DMS153 (cell line): Measurements from ENCODE around the gene TIMP2.

Experiments used
- DNase-seq: peaks from one replicate; lab custom pipeline; 2025; lab: John Stamatoyannopoulos, UW

TIMP2 gene

DNA sequence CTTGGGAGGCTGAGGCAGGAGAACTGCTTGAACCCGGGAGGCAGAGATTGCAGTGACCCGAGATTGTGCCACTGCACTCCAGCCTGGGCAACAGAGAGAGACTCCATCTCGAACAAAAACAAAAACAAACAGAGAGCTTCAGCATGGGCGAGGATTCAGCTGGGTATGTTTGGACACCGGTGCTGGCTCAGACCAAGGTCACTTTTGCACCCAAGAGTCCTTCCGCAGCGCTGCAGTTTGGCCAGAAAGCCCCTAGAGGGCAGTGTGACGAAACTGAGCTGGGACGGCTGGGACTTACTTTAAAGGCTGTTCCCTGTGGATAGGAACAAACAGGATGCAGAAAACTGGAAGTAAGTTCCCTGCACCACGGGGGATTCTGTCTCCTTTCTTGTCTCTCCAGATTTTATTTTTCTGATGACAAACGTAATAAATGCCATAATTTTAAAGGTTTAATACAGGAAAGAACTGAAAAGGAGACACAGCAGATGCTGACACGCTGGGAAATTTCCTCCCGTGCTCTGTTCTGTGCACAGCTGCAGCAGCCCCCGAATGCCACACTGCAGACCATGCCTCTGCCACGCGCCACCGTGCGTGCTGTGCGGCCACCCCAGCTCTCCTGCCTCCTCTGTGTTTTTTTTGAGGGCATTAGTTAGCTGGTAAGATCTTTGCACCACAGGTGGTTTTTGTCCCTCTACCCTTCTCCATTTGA lies 59.4 kb downstream of the TIMP2 start:
- peak; percentile 62 for DNase-seq

DNA sequence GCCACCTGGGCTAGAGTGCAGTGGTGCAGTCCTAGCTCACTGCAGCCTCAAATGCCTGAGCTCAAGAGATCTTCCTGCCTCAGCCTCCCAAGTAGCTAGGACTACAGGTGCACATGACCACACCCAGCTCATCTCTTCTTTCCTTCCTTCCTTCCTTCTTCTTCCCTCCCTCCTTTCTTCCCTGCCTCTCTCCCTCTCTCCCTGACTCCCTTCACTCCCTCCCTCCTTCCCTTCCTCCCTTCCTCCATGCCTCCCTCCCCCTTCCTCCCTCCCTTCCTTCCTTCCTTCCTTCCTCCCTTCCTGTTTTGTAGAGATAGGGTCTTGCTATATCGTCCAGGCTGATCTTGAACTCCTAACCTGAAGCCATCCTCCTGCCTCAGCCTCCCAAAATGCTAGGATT lies 61.1 kb downstream of the TIMP2 start:
- no peak for DNase-seq

DNA sequence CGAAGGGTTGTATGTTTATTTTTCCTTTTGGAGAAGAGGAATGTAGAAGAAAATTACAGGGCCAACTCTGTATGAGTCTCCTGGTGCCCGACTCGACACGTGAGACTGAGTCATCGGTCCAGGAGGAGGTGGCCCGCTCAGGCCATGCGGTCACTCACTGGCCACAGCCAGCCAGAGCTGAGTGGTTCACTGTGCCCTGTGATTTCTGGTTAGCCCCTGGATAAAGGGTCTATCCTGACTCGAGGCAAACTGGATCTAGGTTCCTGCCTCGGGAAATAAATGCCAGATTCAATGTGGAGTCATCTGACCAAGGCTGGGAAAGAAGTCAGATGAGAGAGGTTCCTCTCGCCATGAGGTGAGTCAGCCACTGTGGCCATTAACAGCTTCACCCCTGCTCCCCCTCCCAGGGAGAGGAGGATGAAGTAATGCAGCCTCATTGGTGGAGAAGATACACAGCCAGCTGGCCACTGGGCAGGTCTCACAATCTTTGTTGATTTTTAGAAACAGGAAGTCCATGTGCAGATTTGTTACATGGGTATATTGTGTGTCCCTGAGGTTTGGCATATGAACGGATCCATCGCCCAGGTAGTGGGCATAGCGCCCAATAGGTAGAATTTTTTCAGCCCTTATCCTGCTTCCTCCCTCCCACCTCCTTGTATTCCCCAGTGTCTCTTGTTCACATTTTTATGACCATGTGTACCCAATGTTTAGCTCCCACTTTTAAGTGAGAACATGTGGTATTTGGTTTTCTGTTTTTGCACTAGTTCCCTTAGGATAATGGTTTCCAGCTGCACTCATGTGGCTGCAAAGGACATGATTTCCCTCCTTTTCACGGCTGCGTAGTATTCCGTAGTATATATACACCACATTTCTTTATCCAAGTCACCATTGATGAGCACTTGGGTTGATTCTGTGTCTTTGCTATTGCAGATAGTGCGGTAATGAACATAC lies 62.8 kb downstream of the TIMP2 start:
- DNase-seq = peak; percentile 37

DNA sequence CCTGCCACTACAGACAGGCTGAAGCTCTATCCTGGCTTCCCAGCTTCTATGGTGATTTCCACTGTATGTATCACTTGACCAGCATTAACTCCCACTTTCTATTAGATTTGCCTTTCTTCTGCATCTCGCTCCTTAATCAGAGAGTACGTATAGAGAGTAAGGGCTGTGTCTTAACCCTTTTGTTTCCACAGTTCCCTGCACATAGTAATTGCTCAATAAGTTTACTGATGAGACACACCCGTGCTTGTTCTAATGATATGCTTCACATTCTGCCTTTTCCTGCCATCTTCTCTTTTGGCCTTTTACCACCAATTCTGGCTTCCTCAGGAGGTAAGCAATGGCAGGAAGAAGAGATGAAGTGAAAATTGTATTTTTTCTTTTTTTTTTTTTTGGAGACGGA lies 64.0 kb downstream of the TIMP2 start:
- no peak for DNase-seq

DNA sequence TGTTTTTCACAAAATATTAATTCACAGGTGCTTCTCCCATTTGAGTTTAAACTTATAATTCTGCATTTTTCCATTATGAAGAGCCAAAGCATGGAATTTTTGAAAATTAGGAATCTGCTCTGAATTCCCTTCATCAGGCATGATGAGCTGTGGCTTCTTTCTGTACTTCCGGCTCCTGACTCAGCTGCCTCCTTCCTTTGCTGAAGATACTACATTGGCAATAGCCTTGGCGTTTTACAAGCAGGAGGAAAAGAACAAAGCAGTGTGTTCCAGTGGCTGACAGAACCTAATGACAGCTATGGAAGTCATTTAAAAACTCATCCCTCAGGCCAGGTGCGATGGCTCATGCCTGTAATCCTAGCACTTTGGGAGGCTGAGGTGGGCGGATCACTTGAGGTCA lies 66.1 kb downstream of the TIMP2 start:
- no peak for DNase-seq

DNA sequence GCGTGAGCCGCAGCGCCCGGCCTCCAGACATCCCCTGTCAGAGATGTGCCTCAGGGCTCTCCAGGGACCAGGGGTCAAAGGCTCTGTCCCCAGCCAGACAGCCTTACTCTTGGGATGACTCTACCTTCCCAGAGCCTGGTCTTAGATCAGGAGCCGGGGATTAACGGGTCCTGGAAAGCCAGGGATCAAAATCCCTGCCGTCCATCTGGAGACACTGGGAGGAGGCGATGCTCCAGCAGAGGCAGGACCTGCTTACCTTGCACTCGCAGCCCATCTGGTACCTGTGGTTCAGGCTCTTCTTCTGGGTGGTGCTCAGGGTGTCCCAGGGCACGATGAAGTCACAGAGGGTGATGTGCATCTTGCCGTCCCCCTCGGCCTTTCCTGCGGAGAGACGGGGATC lies 67.9 kb downstream of the TIMP2 start:
- DNase-seq = no peak

DNA sequence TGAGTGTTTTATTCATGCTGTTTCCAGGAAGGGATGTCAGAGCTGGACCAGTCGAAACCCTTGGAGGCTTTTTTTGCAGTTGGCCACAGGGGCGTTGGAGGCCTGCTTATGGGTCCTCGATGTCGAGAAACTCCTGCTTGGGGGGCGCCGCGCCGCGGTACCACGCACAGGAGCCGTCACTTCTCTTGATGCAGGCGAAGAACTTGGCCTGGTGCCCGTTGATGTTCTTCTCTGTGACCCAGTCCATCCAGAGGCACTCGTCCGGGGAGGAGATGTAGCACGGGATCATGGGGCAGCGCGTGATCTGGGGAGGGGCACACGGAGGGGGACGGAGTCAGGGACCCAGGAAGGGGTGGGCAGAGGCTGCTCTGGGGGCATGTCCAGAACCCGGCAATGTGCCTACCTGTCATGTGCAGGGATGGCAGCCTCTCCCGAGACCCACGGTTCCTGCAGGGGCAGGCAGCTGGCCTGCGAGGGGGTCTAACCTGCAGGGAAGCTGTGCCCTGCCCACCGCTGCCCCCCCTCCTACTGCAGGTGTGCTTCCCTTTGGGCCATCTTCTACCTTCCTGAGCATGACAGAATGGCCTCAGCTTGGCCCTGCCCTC lies 69.5 kb downstream of the TIMP2 start:
- no peak for DNase-seq

DNA sequence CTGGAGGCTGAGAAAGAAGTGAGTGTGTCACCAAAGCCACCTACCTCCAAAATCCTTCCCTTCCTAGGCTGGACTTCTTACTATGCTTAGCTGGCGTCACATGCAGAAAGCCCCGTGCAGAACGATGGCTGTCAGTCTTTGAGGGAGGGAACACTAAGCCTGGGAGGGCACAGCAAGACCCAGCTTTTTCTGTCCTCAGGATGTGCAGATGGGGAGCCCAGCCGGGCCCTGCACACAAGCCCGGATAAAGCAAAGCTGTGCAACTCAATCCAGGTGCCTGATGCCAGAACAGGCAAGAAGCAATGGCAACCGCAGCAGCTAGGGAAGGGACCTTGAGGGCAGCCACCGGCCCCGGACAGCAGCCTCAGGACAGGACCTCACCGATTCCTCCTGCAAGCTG lies 70.7 kb downstream of the TIMP2 start:
- DNase-seq = no peak

DNA sequence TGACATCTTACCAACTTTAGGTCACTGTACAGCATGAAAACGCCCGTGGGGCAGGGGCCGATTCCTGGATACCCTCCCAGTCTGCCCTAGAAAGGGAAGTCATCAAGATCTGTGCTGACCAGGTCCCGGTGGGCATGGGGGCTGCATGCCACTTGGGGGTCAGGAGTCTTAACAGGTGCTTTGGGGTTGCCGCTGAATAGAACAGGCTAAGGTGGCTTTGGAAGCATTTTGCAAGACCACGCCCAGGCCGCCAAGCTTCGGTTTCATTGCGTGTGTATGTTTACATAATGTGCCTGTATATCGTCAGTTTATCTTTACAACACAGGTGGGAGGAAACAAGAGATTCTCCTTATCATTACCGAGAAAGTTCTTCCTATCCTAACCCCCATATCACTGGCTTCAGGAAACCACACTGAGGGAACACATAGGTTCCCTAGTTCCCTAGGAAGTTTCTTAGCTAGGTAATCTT lies 71.2 kb downstream of the TIMP2 start:
- DNase-seq = peak; percentile 10

DNA sequence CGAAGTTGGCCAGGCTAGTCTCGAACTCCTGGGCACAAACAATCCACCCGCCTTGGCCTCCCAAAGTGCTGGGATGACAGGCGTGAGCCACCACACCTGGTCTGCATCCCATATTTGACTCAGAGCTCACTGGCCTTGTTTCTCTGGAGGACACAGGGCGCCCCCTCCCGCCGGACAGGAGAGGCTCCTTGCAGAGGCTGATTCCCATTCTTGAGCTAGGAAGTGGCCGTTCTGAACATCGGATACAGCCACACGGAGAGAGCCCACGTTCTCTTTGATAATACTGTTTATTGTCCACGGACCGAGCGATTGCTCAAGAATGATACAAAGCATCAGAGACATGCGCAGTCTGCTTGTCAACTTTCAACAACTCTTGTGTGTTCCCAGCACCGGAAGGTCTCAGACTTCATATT lies 72.5 kb downstream of the TIMP2 start:
- DNase-seq = no peak

DNA sequence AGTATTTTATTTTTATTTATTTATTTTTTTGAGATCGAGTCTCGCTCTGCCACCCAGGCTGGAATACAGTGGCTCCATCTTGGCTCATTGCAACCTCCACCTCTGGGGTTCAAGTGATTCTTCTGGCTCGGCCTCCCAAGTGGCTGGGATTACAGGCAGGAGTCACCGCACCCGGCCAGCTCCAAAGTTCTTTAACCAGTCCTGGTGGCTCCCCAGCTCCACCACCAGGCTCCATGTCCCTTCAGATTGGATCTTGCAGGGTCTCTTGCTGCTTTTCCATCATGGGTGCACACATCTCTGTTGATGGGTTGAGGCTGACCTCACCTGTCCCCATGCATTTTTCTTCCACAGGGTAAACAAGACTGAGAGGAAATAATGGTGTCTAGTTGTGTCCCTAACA lies 76.2 kb downstream of the TIMP2 start:
- DNase-seq = no peak

DNA sequence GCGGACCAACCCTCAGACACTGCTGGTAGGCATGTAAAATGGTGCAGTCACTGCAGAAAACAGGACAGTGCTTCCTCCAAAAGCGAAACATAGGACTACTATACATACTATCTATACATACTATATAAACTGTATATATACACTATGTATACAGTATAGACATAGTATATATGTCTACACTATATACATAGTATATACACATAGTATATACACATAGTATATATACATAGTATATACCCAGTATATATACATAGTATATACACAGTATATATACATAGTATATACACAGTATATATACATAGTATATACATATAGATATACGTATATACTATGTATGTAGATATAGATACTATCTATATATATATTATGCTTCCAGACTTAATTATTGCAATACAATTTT lies 78.1 kb downstream of the TIMP2 start:
- no peak for DNase-seq

DNA sequence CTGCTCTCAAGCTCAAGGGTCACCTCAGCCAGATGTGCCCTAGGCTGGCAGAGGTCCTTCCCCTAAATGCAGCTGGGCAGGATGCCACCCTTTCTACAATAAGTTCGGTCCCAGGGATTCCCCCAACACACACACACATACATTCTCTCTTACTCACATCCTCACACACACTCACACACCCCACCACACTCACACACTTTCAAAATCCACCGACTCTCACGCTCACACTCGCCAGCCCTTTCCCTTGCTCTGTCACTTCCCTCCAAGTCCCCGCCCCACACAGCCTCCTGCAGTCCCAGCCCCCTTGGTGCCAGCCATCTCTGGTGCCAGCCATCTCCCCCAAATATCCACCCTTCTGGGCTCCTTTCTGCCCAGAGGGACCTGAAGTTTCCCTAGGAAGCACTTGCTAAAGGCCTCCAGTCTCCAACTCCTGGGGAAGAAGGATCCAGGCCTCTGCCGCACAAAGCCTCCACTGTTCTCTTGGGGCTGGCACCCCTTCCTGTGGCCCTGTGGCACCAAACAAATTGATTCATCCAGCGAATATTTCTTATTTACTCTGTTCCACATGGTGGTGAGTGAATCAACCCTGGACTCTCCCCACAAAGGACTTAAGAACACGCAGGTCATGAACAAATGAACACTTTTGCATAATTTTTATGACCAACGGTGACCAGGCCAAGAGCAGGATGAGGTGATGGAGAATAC lies 80.7 kb downstream of the TIMP2 start:
- no peak for DNase-seq

DNA sequence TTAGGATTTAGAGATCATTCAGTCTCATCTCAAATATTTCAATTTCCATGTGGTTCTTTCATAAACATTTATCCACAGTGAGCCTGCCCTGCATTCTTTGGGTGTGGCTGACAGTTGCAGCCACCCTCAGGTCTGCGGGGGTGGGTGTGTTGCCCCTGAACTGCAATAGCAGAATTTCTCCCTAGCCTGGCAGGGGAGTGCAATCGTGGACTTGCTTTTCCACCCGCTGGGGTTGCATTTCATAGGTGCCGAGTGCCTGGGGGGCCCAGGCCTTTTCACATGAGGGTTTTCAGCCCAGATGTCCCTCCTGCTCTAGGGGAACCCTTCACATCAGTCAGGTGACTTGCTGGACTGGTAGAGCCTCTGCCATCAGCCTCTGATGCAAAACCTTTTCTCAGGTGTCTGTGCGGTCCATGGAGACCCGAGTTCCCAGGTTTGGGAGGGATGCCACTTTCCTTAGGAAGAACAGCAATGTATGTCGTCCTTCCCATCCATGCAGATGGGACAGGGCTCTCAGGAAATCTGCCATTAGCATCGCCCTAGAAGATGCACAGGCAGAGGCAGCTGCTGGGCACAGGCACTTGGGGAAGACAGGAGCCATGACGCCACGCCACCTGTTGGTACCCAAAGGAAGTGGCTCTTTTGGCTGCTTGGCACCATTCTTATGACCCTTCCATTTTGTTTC lies 82.2 kb downstream of the TIMP2 start:
- peak; percentile 55 for DNase-seq

DNA sequence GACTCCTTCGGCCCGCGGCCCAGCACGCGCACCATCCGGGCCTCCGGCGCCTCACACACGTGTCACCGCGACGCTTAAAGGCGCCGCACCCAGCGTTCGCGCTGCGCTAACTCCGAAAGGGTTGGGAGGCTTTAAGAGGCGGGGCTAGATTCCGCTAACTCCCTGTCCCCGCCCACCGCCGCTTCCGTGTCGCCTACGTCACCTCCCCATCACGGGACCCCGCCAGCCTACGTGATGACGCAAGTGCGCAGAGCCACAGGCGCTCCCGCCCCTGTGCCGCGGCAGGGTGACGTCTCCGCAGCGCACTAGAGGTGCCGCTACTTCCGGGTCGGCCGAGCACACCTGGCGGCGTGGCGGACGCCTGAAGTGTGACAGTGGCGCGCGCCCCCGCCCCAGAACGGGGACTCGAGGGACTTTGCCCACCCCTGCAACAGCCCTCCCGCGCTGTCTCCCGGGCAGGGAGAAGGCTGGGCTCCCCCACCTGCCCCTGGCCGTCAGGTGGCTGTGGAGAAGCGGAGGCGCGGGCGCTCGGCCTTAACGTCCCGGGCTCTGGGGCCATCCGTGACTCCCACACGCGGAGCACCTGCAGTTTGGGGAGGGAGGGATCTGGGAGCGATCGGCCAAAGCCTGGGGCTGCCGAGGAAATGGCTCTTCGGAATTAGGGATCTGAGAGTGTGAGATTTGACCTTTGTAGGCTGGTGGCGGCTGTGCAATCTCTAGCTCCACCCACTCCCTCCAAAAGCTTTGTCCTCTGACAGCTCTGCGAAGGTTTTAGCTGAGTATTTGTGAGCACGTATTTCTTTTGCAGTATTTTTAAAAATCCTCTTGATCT lies 84.2 kb downstream of the TIMP2 start, which contains the start of gene USP36:
Gene USP36 (minus strand): TSS at position 35 of the 832 bp plus-strand sequence. CDS start 4,451 bp downstream, outside the sequence.
- DNase-seq = peak; percentile 98

DNA sequence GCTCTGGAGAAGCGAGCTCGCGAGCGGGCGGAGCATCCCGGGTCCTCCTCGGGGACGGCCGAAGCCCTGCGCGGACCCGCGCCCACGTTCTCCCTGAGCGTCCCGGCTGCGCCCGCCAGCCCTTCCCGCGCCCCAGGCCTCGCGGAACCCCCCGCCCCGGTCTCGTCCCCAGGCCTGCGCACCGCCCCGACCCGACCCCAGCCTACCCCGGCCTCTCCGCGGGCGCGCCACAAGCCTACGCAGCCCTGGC lies 84.7 kb downstream of the TIMP2 start:
- no peak for DNase-seq

DNA sequence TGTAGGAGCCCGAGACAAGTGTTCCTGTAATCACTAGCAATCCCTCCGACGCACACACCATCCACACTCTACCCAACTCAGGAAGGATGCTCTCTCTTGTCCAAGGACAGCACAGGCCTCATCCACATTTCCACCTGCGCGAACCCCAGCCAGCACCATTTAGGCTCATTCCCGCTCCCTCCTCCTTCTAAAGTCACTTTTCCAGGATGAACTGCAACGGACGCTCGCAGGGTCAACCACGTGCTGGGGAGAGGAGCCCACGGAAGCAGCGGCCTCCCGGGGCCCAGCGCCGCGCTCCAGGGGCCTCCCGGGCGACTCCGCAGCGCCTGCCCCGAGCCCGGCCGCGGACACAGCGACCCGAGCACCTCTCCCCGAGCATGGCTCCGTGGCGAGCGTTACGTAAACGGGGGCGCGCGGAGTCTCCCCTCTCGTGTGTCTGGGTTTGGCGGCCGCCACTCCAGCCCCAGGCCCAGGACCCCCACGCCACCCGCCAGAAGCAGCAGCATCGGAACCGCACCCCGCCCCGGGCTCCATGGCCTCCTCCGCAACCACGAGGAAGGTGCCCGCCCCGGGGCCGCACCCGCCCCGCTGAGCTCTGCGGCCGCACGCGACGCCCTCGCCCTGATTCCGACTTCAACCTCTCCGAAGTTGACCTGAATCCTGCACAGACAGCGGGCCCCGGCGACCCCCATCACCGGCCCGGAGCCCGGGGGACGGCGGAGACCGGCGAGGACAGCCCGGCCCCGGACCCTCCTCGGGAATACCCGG lies 85.2 kb downstream of the TIMP2 start:
- DNase-seq = no peak

DNA sequence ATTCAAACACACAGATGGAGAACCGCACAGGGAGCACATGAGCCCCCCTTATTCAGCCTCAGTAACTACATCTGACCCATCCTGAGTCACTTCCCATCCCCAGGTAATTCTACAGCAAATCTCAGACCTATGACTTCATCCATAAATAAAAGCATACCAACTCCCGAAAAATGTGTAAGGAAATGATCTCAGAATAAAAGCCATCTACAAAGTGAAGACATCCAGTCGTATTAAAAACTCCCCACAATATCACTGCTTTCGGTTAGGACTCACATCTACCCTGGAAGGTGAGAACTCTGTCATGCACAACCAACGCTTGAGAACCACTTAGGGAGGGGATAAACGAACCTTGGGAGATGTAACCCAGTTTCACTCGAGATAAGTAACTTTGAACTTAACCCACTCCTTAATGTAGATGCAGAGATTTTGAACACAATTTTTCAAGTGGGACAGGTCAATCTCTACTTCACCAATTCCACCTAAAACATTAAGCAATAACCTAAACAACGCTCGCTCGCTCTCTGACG lies 85.9 kb downstream of the TIMP2 start:
- no peak for DNase-seq

DNA sequence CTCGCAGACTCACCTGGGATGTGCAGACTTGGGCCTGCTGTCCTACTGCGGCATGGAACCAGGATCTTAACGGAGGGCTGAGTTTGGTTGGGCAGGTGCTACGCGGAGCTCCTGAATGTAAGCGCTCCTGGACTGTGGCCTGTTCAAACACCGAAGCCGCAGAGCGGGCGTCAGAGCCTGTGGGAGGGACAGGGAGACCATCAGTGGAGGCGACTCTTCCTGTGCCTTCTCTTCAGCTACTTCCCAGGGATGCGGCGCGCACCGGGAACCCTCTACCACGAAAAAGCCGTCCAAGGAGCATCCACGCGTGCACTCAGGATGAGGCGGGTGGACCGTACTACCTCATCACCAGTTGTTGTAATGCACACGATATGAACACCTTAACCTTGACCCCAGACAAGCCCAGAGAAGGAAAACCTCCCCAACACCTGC lies 86.6 kb downstream of the TIMP2 start:
- peak; percentile 63 for DNase-seq
